Activated CD8-positive, alpha-beta memory T cell treated with anti-CD3 and anti-CD28 coated beads for 48 hours (primary cell): Measurements from ENCODE around the gene LRRC61.

Source experiments
- DNase-seq, 3 experiments: peaks; one replicate each; pipeline ENCODE4 v3.0.0-alpha.2; 2020; ENCODE audit warnings: low read depth in 2 of 3, low spot score in 2 of 3

LRRC61 gene

GRCh38 chr7:150329331-150330120 is 6.4 kb downstream of the LRRC61 start:
- no peak for DNase-seq

- no peak for DNase-seq
Observed at GRCh38 chr7:150330211-150330885, 7.2 kb downstream of the LRRC61 start.

- DNase-seq = no peak
Observed at GRCh38 chr7:150332852-150333635, 9.9 kb downstream of the LRRC61 start.

DNA sequence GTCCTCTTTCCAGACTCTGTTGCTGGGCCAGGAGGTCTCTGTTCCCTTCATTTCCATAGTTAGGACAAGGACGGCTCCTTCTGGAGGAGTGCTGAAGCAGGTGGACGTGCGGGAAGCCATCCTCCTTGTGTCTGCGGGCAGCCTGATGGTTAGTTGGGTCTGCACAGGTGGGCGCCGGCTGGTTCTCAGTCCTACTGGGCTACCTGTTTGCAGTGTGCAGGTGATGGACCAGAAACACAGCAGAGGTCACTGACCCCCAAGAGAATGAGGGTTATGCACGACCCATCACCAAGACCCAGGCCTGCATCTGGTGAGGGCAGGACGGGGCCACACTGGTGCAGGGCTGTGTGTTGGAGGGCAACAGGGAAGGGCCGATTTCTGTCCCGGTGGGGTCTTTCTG is 10.5 kb downstream of the LRRC61 start:
- no peak for DNase-seq

- DNase-seq = no peak
Observed at GRCh38 chr7:150334108-150334507, 11.0 kb downstream of the LRRC61 start.

GRCh38 chr7:150335108-150335773 is 12.1 kb downstream of the LRRC61 start:
- no peak for DNase-seq

DNA sequence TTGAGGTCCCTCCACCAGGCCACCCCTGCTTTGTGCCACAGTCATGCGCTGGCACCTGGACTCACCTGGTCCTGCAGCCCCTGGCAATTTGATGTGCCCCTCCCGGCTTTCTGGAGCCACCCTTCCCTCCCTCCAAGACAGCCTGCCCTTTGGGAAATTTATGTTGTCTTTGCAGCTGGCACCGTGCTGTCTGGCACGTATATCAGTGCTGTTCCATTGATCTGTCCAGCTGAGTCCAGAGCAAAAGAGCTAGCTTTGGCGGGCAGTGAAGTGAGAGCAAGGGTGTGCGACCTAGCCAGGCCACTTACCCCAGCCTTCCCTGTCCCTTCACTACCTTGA is 12.6 kb downstream of the LRRC61 start:
- DNase-seq = no peak

- DNase-seq = no peak
Observed at GRCh38 chr7:150336746-150337145, 13.6 kb downstream of the LRRC61 start.

- no peak for DNase-seq
Observed at GRCh38 chr7:150337179-150337578, 14.0 kb downstream of the LRRC61 start.

- no peak for DNase-seq
Observed at GRCh38 chr7:150337659-150338081, 14.5 kb downstream of the LRRC61 start.

- DNase-seq = no peak
Observed at GRCh38 chr7:150338166-150338829, 15.1 kb downstream of the LRRC61 start.

DNA sequence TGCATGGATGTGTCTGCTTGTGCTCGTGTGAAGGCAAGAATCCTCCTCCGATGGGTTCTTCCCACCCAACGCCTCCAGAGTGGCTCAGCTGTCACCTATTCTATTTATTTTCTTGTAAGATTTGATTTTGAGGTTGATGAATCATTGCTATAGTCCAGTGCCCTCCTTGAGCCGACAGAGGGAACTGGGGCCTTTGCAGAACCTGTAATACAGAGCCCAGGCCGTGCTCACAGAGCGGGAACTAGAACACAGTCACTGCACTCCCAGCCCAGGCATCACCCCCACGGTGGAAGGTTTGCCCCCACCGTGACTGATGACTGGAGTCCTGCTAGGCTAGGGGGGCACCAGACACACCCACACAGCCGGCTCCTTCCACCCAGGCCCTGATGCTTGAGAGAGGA is 16.3 kb downstream of the LRRC61 start:
- DNase-seq = no peak

GRCh38 chr7:150340024-150340749 is 17.0 kb downstream of the LRRC61 start:
- DNase-seq = no peak

- DNase-seq = no peak
Observed at GRCh38 chr7:150340875-150341262, 17.7 kb downstream of the LRRC61 start.

DNA sequence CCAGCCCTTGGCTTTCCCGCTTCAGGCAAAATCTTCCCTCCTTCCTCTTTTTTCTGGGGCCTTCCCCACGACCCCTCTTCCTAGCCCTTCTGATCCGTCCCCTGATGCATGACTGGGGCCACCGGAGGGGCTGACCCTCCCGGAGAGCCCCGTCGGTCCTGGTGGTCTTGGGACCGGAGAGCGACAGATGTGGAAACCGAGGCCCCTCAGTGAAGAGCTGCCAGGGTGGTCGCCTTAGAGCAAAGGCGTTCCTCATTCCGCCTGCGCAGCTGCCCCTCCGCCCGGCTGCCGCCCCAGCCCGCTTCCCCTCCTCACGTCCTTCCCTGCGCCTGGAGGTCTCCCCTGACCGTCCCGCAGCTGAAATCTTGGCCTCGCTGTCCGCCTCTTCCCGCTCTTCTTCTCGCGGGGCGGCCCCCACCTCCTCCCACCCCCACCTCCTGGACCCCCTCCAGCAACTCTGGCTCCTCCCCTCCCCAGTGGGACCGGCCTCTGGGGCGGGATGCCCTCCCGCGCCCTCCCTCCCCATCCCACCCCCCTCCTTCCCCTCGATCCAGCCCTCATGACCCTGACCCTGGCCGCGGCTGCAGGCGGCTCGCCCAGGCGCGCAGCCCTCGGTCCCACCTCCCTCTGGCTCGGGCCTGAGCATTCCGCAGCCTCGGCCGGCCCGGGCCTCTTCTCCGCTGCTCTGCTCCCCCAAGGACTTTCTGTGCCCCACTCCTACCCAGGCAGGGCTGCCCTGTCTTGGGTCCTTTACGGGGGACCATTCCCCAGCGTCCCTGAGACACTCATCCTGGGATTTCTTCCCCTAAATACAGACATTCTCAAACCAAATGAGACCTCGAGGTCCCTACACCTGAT is 18.3 kb downstream of the LRRC61 start, which contains the start of gene RARRES2:
Gene RARRES2, minus strand, starts transcription at position 367 of the 858 bp plus-strand sequence. CDS start 1,020 bp downstream, outside the sequence.
- no peak for DNase-seq

- no peak for DNase-seq
Observed at GRCh38 chr7:150342121-150342408, 18.9 kb downstream of the LRRC61 start.

- no peak for DNase-seq
Observed at GRCh38 chr7:150343225-150343624, 20.1 kb downstream of the LRRC61 start.

DNA sequence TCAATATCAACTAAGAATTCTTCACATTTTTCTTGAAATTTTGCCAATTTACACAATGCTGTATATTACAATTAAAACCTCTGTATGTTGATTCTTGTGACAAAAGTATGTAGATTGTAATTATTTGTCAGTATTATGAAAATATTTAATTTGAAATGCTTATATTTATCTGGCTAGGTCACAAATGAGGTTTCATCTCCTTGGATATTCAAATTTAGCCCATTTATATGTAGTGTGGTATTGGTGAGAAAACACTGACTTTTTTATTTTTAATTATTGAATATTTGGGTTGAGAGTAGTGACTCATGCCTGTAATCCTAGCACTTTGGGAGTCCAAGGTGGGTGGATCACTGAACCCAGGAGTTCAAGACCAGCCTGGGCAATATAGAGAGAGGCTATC is 21.1 kb downstream of the LRRC61 start:
- no peak for DNase-seq

DNA sequence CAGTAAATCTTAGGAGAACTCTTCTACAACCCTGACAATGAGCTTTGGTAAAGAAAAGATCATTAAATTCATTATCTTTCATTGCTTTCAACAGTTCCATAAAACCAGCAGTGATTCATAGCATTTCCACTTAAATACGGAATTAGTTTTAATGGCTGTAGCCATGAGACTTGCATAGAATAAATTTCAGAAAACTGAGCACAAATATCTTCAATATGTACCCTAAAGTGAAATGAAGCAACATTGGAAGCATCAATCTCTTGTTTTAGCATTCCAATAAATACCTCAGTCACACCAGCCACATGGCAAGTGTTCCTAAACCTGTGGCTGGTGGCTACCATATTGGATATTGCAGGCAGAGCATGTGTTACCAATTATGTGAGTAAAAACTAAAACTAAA is 21.9 kb downstream of the LRRC61 start:
- DNase-seq = no peak
